MCF 10A (cell line): ENCODE data around the gene PDE1C. TPM values are rescaled to one million over a fixed set of nuclear protein-coding genes. Genes with fewer than 3 reads are reported as not detected.
A peak's percentile ranks its signal among the peaks of the same experiment; 100 is the strongest.

ENCODE experiments used
- BruUV-seq: library from RNA; stranded (reverse); fragments of 400-500 nt; replicated peaks from 2 replicates; lab custom pipeline; 2021; lab: Mats Ljungman, UMichigan
- CTCF ChIA-PET: fragments of 300-600 bp; sonication (Branson Sonifier 250); formaldehyde crosslinking; extraction: SDS; loops from one replicate; lab custom pipeline; 2021; ENCODE audit warnings: antibody characterized with exemption, inconsistent platforms; lab: Yijun Ruan, JAX
- POLR2A ChIA-PET: fragments of 300-600, 350-650 bp; sonication (Branson Sonifier 250); formaldehyde crosslinking; extraction: SDS; loops from one replicate; lab custom pipeline; 2020; ENCODE audit warnings: antibody characterized with exemption, inconsistent platforms; lab: Yijun Ruan, JAX
- DNase-seq: peaks from one replicate; pipeline ENCODE4 v3.0.0-alpha.2; 2018; ENCODE audit not compliant: unreplicated experiment
- H3K27ac Mint-ChIP-seq: one replicate; pipeline ENCODE4 v1.8.0; 2022; ENCODE audit warnings: mild to moderate bottlenecking, low read depth, mixed read lengths; ENCODE audit not compliant: unreplicated experiment
- H3K27me3 Mint-ChIP-seq: one replicate; pipeline ENCODE4 v1.8.0; 2022; ENCODE audit warnings: mixed read lengths; ENCODE audit not compliant: insufficient read depth, unreplicated experiment
- H3K36me3 Mint-ChIP-seq: one replicate; pipeline ENCODE4 v1.8.0; 2022; ENCODE audit warnings: mild to moderate bottlenecking, moderate library complexity, mixed read lengths; ENCODE audit not compliant: insufficient read depth, unreplicated experiment
- H3K4me1 Mint-ChIP-seq: one replicate; pipeline ENCODE4 v1.8.0; 2022; ENCODE audit warnings: mixed read lengths; ENCODE audit not compliant: insufficient read depth, unreplicated experiment
- H3K4me3 Mint-ChIP-seq: one replicate; pipeline ENCODE4 v1.8.0; 2022; ENCODE audit warnings: mild to moderate bottlenecking, moderate library complexity, mixed read lengths; ENCODE audit not compliant: unreplicated experiment
- H3K9me3 Mint-ChIP-seq: one replicate; pipeline ENCODE4 v1.8.0; 2022; ENCODE audit warnings: mixed read lengths; ENCODE audit not compliant: unreplicated experiment
- intact Hi-C: fragments of 100-400 bp; cut with micrococcal nuclease; formaldehyde crosslinking; loops from 2 replicates; pipeline ENCODE4 v1.14.1; 2022
- total RNA-seq: library from RNA; stranded (reverse); gene quantifications from 2 replicates; pipeline ENCODE4 v1.2.3, GENCODE V29; 2022
- TF ChIP-seq, protein P1 (sequence below): fragments of 200-600 bp; IDR thresholded peaks from one replicate; pipeline ENCODE4 v1.8.0; 2022; ENCODE audit warnings: antibody characterized with exemption, mild to moderate bottlenecking; ENCODE audit not compliant: unreplicated experiment

The PDE1C gene
- total RNA-seq, 1 experiment from 2014 or later = 0.14 TPM

GRCh38 chr7:31724696-31725095 lies 345.5 kb downstream of the PDE1C start:
- H3K27ac Mint-ChIP-seq = no peak overlapping the region
- intact Hi-C loops = no loop called here
- CTCF ChIA-PET = interaction anchor here (1.5 to 1.7 kb wide), 2 partner anchors 10 to 19 kb away, joined by 4 read pairs; no protein-coding TSS in a partner anchor
- POLR2A ChIA-PET = interaction anchor here (0.6 kb wide), 1 partner anchor 348 kb away, joined by 4 read pairs; no protein-coding TSS in a partner anchor
- no peaks in the 10 kb centered on the region for H3K27me3 Mint-ChIP-seq
- H3K9me3 Mint-ChIP-seq = no peaks in the 10 kb centered on the region
- no peak overlapping the region for H3K4me3 Mint-ChIP-seq
- H3K36me3 Mint-ChIP-seq = no peaks in the 10 kb centered on the region
- no TSS peak for BruUV-seq
- peak; percentile 35 for DNase-seq
- no peaks in the 10 kb centered on the region for H3K4me1 Mint-ChIP-seq
- TF ChIP-seq, protein P1, sequence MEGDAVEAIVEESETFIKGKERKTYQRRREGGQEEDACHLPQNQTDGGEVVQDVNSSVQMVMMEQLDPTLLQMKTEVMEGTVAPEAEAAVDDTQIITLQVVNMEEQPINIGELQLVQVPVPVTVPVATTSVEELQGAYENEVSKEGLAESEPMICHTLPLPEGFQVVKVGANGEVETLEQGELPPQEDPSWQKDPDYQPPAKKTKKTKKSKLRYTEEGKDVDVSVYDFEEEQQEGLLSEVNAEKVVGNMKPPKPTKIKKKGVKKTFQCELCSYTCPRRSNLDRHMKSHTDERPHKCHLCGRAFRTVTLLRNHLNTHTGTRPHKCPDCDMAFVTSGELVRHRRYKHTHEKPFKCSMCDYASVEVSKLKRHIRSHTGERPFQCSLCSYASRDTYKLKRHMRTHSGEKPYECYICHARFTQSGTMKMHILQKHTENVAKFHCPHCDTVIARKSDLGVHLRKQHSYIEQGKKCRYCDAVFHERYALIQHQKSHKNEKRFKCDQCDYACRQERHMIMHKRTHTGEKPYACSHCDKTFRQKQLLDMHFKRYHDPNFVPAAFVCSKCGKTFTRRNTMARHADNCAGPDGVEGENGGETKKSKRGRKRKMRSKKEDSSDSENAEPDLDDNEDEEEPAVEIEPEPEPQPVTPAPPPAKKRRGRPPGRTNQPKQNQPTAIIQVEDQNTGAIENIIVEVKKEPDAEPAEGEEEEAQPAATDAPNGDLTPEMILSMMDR = no peak

DNA sequence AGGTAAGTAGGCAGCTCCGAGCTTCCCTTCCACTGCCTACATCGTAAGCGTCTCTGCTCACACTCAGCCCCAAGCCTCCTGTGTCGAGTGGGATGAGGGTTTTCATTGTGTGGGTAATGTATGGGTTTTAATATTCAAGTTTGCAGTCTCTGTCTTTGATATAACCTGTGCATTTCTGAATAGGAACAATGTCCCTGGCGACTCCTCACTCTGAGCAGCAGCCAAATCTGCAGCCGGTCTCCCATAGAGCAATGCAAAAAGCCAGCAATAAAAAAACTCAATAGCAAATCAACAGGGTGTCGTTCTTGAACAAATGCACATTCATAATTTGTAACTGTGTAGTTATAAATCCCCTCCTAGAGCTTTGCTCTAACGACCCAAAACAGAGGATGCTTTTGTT lies 349.8 kb downstream of the PDE1C start:
- Mint-ChIP-seq H3K4me1 (no peaks in the 10 kb centered on the region), H3K36me3 (no peaks in the 10 kb centered on the region), H3K27ac (no peak overlapping the region), H3K27me3 (no peaks in the 10 kb centered on the region), H3K9me3 (no peaks in the 10 kb centered on the region), H3K4me3 (no peak overlapping the region)
- intact Hi-C loops = no loop called here
- DNase-seq = no peak
- TF ChIP-seq, protein P1 = no peak
- BruUV-seq = no TSS peak
- POLR2A ChIA-PET = no interaction called here
- CTCF ChIA-PET = no interaction called here

GRCh38 chr7:31716355-31716754 lies 353.9 kb downstream of the PDE1C start:
- BruUV-seq = no TSS peak
- Mint-ChIP-seq H3K27me3 (peaks cover 15% of the 10 kb centered on the region), H3K27ac (no peak overlapping the region), H3K4me3 (no peak overlapping the region), H3K4me1 (no peaks in the 10 kb centered on the region), H3K36me3 (no peaks in the 10 kb centered on the region), H3K9me3 (peaks cover 8% of the 10 kb centered on the region)
- intact Hi-C loops = no loop called here
- ChIA-PET CTCF (interaction anchor here (0.5 kb wide), 1 partner anchor 28 kb away, joined by 4 read pairs; no protein-coding TSS in a partner anchor), POLR2A (no interaction called here)
- TF ChIP-seq, protein P1 = no peak
- no peak for DNase-seq

GRCh38 chr7:31710171-31710570 lies 360.0 kb downstream of the PDE1C start:
- CTCF ChIA-PET = interaction anchor here (1.5 kb wide), 1 partner anchor 267 kb away, joined by 4 read pairs; no protein-coding TSS in a partner anchor
- no peak for DNase-seq
- no TSS peak for BruUV-seq

More at GRCh38 chr7:31710171-31710570, 360.0 kb downstream of the PDE1C start:
- no peaks in the 10 kb centered on the region for H3K4me1 Mint-ChIP-seq
- H3K27ac Mint-ChIP-seq = no peak overlapping the region
- POLR2A ChIA-PET = no interaction called here
- H3K36me3 Mint-ChIP-seq = no peaks in the 10 kb centered on the region
- peaks cover 15% of the 10 kb centered on the region for H3K27me3 Mint-ChIP-seq
- H3K4me3 Mint-ChIP-seq = no peak overlapping the region
- TF ChIP-seq, protein P1 = no peak
- peaks cover 8% of the 10 kb centered on the region for H3K9me3 Mint-ChIP-seq
- intact Hi-C loops = no loop called here
